IMR-90 (cell line): ENCODE data around the gene TNRC6B. TPM values are rescaled to one million over a fixed set of nuclear protein-coding genes. Genes with fewer than 3 reads are reported as not detected.

ENCODE experiments used
- ATAC-seq: fragments of 200-7000 bp; cut with Tn5 transposase; 2 replicates; pipeline ENCODE4 v1.9.1; 2020; ENCODE audit warnings: low read depth, mild to moderate bottlenecking, moderate library complexity
- BruUV-seq: library from RNA; stranded (reverse); fragments of 400-500 nt; replicated peaks from 2 replicates; lab custom pipeline; 2021; lab: Mats Ljungman, UMichigan
- CTCF ChIA-PET: fragments of 300-600 bp; formaldehyde crosslinking; extraction: SDS; loops from one replicate; lab custom pipeline; 2021; ENCODE audit warnings: antibody characterized with exemption; lab: Yijun Ruan, JAX
- POLR2A ChIA-PET: fragments of 300-600 bp; sonication (Branson Sonifier 250); formaldehyde crosslinking; loops from one replicate; lab custom pipeline; 2022; ENCODE audit warnings: antibody characterized with exemption; ENCODE audit not compliant: unreplicated experiment; lab: Charles Lee
- DNase-seq: peaks from one replicate; pipeline ENCODE4 v3.0.0; 2013
- H2AFZ ChIP-seq: replicated peaks from 2 replicates; pipeline ENCODE3; 2013; ENCODE audit warnings: low read length, mild to moderate bottlenecking; ENCODE audit not compliant: poor library complexity
- H2AK5ac ChIP-seq: 2 replicates; pipeline ENCODE4 v1.6.1; 2013; ENCODE audit warnings: low read depth, low read length, inconsistent platforms
- H2AK9ac ChIP-seq: replicated peaks from 2 replicates; pipeline ENCODE3; 2013; ENCODE audit warnings: mild to moderate bottlenecking, low read depth, low read length, moderate library complexity; ENCODE audit not compliant: poor library complexity
- H2BK120ac ChIP-seq: 2 replicates; pipeline ENCODE4 v1.6.1; 2013; ENCODE audit warnings: low read depth, low read length, inconsistent platforms
- H2BK15ac ChIP-seq: 3 replicates; pipeline ENCODE4 v1.6.1; 2013; ENCODE audit warnings: low read depth, low read length, inconsistent platforms
- H2BK20ac ChIP-seq: 2 replicates; pipeline ENCODE4 v1.6.1; 2013; ENCODE audit warnings: low read depth, mild to moderate bottlenecking, inconsistent platforms, low read length, moderate library complexity
- H2BK5ac ChIP-seq: 2 replicates; pipeline ENCODE4 v1.6.1; 2013; ENCODE audit warnings: mild to moderate bottlenecking, low read depth, low read length, inconsistent platforms; ENCODE audit not compliant: poor library complexity, severe bottlenecking
- H3K14ac ChIP-seq: replicated peaks from 2 replicates; pipeline ENCODE4 v1.6.1; 2013; ENCODE audit warnings: low read depth, low read length, inconsistent platforms
- H3K18ac ChIP-seq: 2 replicates; pipeline ENCODE4 v1.6.1; 2013; ENCODE audit warnings: low read depth, low read length, control low read depth
- H3K23ac ChIP-seq: 2 replicates; pipeline ENCODE4 v1.6.1; 2013; ENCODE audit warnings: low read depth, low read length, inconsistent platforms
- H3K27ac ChIP-seq: 2 replicates; pipeline ENCODE4 v1.5.1; 2013; ENCODE audit warnings: mild to moderate bottlenecking, control low read depth, low read length; ENCODE audit not compliant: insufficient read depth
- H3K27me3 ChIP-seq: 2 replicates; pipeline ENCODE4 v1.6.1; 2013; ENCODE audit warnings: low read length; ENCODE audit not compliant: control insufficient read depth, insufficient read depth
- H3K36me3 ChIP-seq: 2 replicates; pipeline ENCODE4 v1.6.1; 2013; ENCODE audit warnings: low read length, mixed read lengths; ENCODE audit not compliant: control insufficient read depth, insufficient read depth
- H3K4ac ChIP-seq: 2 replicates; pipeline ENCODE4 v1.6.1; 2013; ENCODE audit warnings: low read depth, low read length, inconsistent platforms
- H3K4me1 ChIP-seq: 2 replicates; pipeline ENCODE4 v1.6.1; 2013; ENCODE audit warnings: low read length, mixed read lengths; ENCODE audit not compliant: control insufficient read depth, insufficient read depth
- H3K4me2 ChIP-seq: 2 replicates; pipeline ENCODE4 v1.6.1; 2013; ENCODE audit warnings: low read depth, mild to moderate bottlenecking, control low read depth, low read length, moderate library complexity
- H3K4me3 ChIP-seq: 2 replicates; pipeline ENCODE4 v1.5.1; 2013; ENCODE audit warnings: low read depth, mild to moderate bottlenecking, control low read depth, low read length, moderate library complexity; ENCODE audit not compliant: insufficient read depth
- H3K56ac ChIP-seq: 2 replicates; pipeline ENCODE4 v1.6.1; 2013; ENCODE audit warnings: low read length, inconsistent platforms; ENCODE audit not compliant: insufficient read depth; ENCODE audit errors: extremely low read depth
- H3K79me1 ChIP-seq, 2 experiments: 2 replicates each; pipeline ENCODE4 v1.6.1; 2013; ENCODE audit warnings: low read length in 2 of 2, inconsistent platforms in 1 of 2, low read depth in 1 of 2
- H3K9ac ChIP-seq: 2 replicates; pipeline ENCODE4 v1.6.1; 2013; ENCODE audit warnings: low read depth, low read length, control low read depth
- H3K9me1 ChIP-seq: 2 replicates; pipeline ENCODE4 v1.6.1; 2013; ENCODE audit warnings: low read length, inconsistent platforms; ENCODE audit not compliant: insufficient read depth
- H3K9me3 ChIP-seq: 2 replicates; pipeline ENCODE4 v1.6.1; 2013; ENCODE audit warnings: low read length; ENCODE audit not compliant: control insufficient read depth, insufficient read depth
- H4K20me1 ChIP-seq: 2 replicates; pipeline ENCODE4 v1.6.1; 2013; ENCODE audit warnings: low read length, inconsistent platforms; ENCODE audit not compliant: insufficient read depth
- H4K5ac ChIP-seq: 2 replicates; pipeline ENCODE4 v1.6.1; 2013; ENCODE audit warnings: mild to moderate bottlenecking, low read depth, low read length, control low read depth
- H4K8ac ChIP-seq, 2 experiments: 2 replicates each; pipeline ENCODE4 v1.6.1; 2013; ENCODE audit warnings: low read depth in 2 of 2, low read length in 2 of 2, control low read depth in 1 of 2, inconsistent platforms in 1 of 2
- H4K91ac ChIP-seq: 2 replicates; pipeline ENCODE4 v1.6.1; 2013; ENCODE audit warnings: low read depth, low read length, inconsistent platforms; ENCODE audit not compliant: insufficient read depth
- BHLHE40 ChIP-seq: fragments of 150-350 bp; IDR thresholded peaks from 2 replicates; pipeline ENCODE4 v1.6.1; 2016; ENCODE audit warnings: mild to moderate bottlenecking, low read depth, low read length
- CHD1 ChIP-seq: IDR thresholded peaks from 2 replicates; pipeline ENCODE4 v1.6.1; 2012; ENCODE audit warnings: low read depth, low read length, improper control_type of control experiment
- ELK1 ChIP-seq: fragments of 150-350 bp; IDR thresholded peaks from 2 replicates; pipeline ENCODE4 v1.6.1; 2016; ENCODE audit warnings: low read depth, mild to moderate bottlenecking, low read length, moderate library complexity, borderline replicate concordance
- FOS ChIP-seq: fragments of 150-350 bp; IDR thresholded peaks from 2 replicates; pipeline ENCODE4 v1.6.1; 2016; ENCODE audit warnings: low read depth, low read length
- MAFK ChIP-seq: IDR thresholded peaks from 2 replicates; pipeline ENCODE4 v1.6.1; 2012; ENCODE audit warnings: low read depth, low read length, improper control_type of control experiment
- MAZ ChIP-seq: IDR thresholded peaks from 2 replicates; pipeline ENCODE4 v1.6.1; 2012; ENCODE audit warnings: low read depth, mild to moderate bottlenecking, low read length, improper control_type of control experiment, moderate library complexity, borderline replicate concordance
- MXI1 ChIP-seq: IDR thresholded peaks from 2 replicates; pipeline ENCODE4 v1.6.1; 2012; ENCODE audit warnings: low read depth, mild to moderate bottlenecking, low read length, moderate library complexity, borderline replicate concordance
- NFE2L2 ChIP-seq: fragments of 150-350 bp; IDR thresholded peaks from 2 replicates; pipeline ENCODE4 v1.6.1; 2016; ENCODE audit warnings: low read depth, mild to moderate bottlenecking, low read length
- POLR2A ChIP-seq: IDR thresholded peaks from 2 replicates; pipeline ENCODE4 v1.6.1; 2012; ENCODE audit warnings: mild to moderate bottlenecking, low read depth, low read length
- RAD21 ChIP-seq: IDR thresholded peaks from 2 replicates; pipeline ENCODE4 v1.6.1; 2012; ENCODE audit warnings: low read length, improper control_type of control experiment
- RCOR1 ChIP-seq: IDR thresholded peaks from 2 replicates; pipeline ENCODE4 v1.6.1; 2012; ENCODE audit warnings: mild to moderate bottlenecking, low read length, improper control_type of control experiment; ENCODE audit not compliant: insufficient replicate concordance
- RFX5 ChIP-seq: IDR thresholded peaks from 2 replicates; pipeline ENCODE4 v1.8.0; 2012; ENCODE audit warnings: low read depth, mild to moderate bottlenecking, low read length, moderate library complexity
- SMC3 ChIP-seq: fragments of 150-350 bp; IDR thresholded peaks from 2 replicates; pipeline ENCODE4 v1.6.1; 2016; ENCODE audit warnings: low read depth, mild to moderate bottlenecking, antibody characterized with exemption, low read length, moderate library complexity
- USF2 ChIP-seq: fragments of 150-350 bp; IDR thresholded peaks from 2 replicates; pipeline ENCODE4 v1.6.1; 2017; ENCODE audit warnings: mild to moderate bottlenecking, antibody characterized with exemption, low read length, low read depth
- WGBS, 2 experiments: methylation state at CpG; one replicate each; pipeline versions ENCODE4 v1.1.5 to v1.1.7; 2013; ENCODE audit warnings: missing lambda C conversion rate in 2 of 2; ENCODE audit not compliant: insufficient read length in 1 of 2; ENCODE audit errors: extremely low coverage in 2 of 2; 5-methylcytosine and 5-hydroxymethylcytosine counted together
- dilution Hi-C: fragments of 300-500 bp; cut with HindIII; formaldehyde crosslinking; loops from one replicate; pipeline ENCODE4 v1.14.3; 2018; ENCODE audit warnings: low sequenced_read_pairs; ENCODE audit not compliant: unreplicated experiment
- in situ Hi-C: fragments of 300-500 bp; cut with MboI; formaldehyde crosslinking; loops from 3 replicates; pipeline ENCODE4 v1.14.3; 2019; ENCODE audit warnings: low sequenced_read_pairs, inconsistent platforms, mixed read lengths
- intact Hi-C: fragments of 100-400 bp; cut with micrococcal nuclease; formaldehyde crosslinking; loops from 2 replicates; pipeline ENCODE4 v1.10.0; 2022
- polyA plus RNA-seq, 3 experiments: library from polyadenylated mRNA; depleted of rRNA; stranded (reverse); fragments of >200 nt; gene quantifications; 2 replicates each; pipeline ENCODE4 v1.2.3, GENCODE V29; 2012; ENCODE audit warnings: low replicate concordance in 1 of 3
- total RNA-seq: library from RNA; depleted of rRNA; stranded (reverse); fragments of >200 nt; gene quantifications from 2 replicates; pipeline ENCODE4 v1.2.3, GENCODE V29; 2012

TNRC6B gene
- total and polyA plus RNA-seq, 2 of the 4 experiments (the other 2 are of a cell fraction): 3.9 to 17.0 TPM

GRCh38 chr22:40346185-40347118, 168.7 kb downstream of the TNRC6B start, which contains the start of gene ADSL:
Gene ADSL, plus strand, starts transcription at chr22:40346500. Its CDS starts 59 bp downstream, at chr22:40346559.
- Histone ChIP-seq H4K5ac (peak within 1 kb of the TSS; percentile 91), H3K79me1 (peaks cover 19 to 52% of the 10 kb centered on the region in 2 experiments; a peak in 3 of 4 replicates), H3K9ac (peak within 1 kb of the TSS; percentile 94), H2AK5ac (peak within 1 kb of the TSS; percentile 89), H3K23ac (peak within 1 kb of the TSS; percentile 95), H3K27me3 (no peaks in the 10 kb centered on the region), H4K91ac (peak within 1 kb of the TSS; percentile 94), H2AFZ (peak within 1 kb of the TSS; percentile 98), H3K18ac (peak within 1 kb of the TSS; percentile 73), H3K4me1 (no peaks in the 10 kb centered on the region), H2BK120ac (peak within 1 kb of the TSS; percentile 90), H3K27ac (peak within 1 kb of the TSS; percentile 95), H3K14ac (peak within 1 kb of the TSS; percentile 97), H3K4ac (peak within 1 kb of the TSS; percentile 95), H2BK5ac (peak within 1 kb of the TSS; percentile 96), H2AK9ac (peak within 1 kb of the TSS; percentile 90), H4K8ac (peak within 1 kb of the TSS; percentile 96 to 97), H3K9me3 (no peaks in the 10 kb centered on the region), H3K4me2 (peak within 1 kb of the TSS; percentile 86), H3K36me3 (peaks cover 10% of the 10 kb centered on the region), H3K4me3 (peak within 1 kb of the TSS; percentile 88), H2BK15ac (peak within 1 kb of the TSS; percentile 76; the same call in 2 of the 3 replicates), H3K56ac (peak within 1 kb of the TSS; percentile 94), H3K9me1 (peaks cover 3% of the 10 kb centered on the region; the same call in 1 of the 2 replicates), H4K20me1 (peaks cover 18% of the 10 kb centered on the region), H2BK20ac (peak within 1 kb of the TSS; percentile 45; the same call in 1 of the 2 replicates)
- no TSS peak for BruUV-seq
- ATAC-seq: peak; percentile 97
- peak; percentile 79 for DNase-seq
- in situ Hi-C loops (loop anchor here (5.0 to 10.0 kb wide), 3 partner anchors 169 to 812 kb away; partner anchors contain the start of genes RPS19BP1 and TNRC6B), dilution Hi-C loops (no loop called here), intact Hi-C loops (loop anchor here (1.0 to 5.0 kb wide), 4 partner anchors 34 to 302 kb away; partner anchors contain the start of gene TNRC6B)
- ChIA-PET CTCF (interaction anchor here (0.8 to 1.3 kb wide), 3 partner anchors 11 to 310 kb away, joined by 4 read pairs; no protein-coding TSS in a partner anchor), POLR2A (interaction anchor here (0.5 to 0.6 kb wide), 2 partner anchors 75 to 180 kb away, joined by 5 to 11 read pairs; no protein-coding TSS in a partner anchor)
- 0% methylated on average over 23 of the region's 65 CpGs; no CpG with 5 or more reads in 1 of the 2 experiments for WGBS, 2 experiments
- TF ChIP-seq USF2 (peak; percentile 72), BHLHE40 (peak; percentile 97), MAZ (peak; percentile 27; the same call in 1 of the 2 replicates), MXI1 (peak; percentile 87), POLR2A (peak; percentile 83), ELK1 (no peak), RCOR1 (no peak), RAD21 (no peak), NFE2L2 (no peak), CHD1 (no peak), RFX5 (no peak), MAFK (no peak), SMC3 (no peak), FOS (no peak)
